M059J (cell line): ENCODE data around the gene PDIA6. TPM values are rescaled to one million over a fixed set of nuclear protein-coding genes. Genes with fewer than 3 reads are reported as not detected.
"Not testable (repeated sequence)": the region's sequence is repeated elsewhere in the genome, so short reads cannot be mapped to it uniquely, and the experiment has no call there.

Source experiments
- DNase-seq: peaks from one replicate; pipeline ENCODE4 v3.0.0-alpha.2; 2012; ENCODE audit warnings: low read depth
- total RNA-seq: library from RNA; depleted of rRNA; stranded (reverse); fragments of >200 nt; shearing (Covaris generic); gene quantifications from 2 replicates; pipeline ENCODE4 v1.2.3, GENCODE V29; 2014

The PDIA6 gene
- total RNA-seq, 1 experiment from 2014 or later, result 486 TPM

- no peak for DNase-seq
Observed at GRCh38 chr2:10810202-10811161, 2.1 kb downstream of the PDIA6 start.

GRCh38 chr2:10806543-10806942 is 6.0 kb downstream of the PDIA6 start:
- DNase-seq, result no peak

GRCh38 chr2:10805990-10806389 is 6.6 kb downstream of the PDIA6 start:
- not testable (repeated sequence) for DNase-seq

DNA sequence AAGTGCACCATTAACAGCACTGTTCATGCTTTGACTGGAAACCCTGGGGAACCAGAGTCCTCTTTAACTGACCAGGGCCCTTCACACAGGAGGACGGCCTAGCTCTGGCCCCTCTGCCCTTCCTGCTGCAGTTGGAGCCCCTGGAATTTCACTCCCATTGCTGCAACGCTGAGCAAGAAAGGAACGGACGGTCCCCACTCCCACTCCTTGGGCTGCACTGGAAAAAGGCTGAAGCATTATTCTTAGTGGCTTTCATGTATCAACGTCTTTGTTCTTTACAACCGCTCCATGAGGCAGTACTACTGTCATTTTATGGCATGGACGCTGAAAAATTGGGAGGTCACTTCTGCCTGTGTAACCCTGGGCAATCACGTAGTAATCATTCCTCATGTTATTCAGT is 9.9 kb downstream of the PDIA6 start:
- DNase-seq, result no peak

GRCh38 chr2:10800163-10800562 is 12.4 kb downstream of the PDIA6 start:
- no peak for DNase-seq

GRCh38 chr2:10798783-10799182 is 13.8 kb downstream of the PDIA6 start:
- DNase-seq, result no peak

DNA sequence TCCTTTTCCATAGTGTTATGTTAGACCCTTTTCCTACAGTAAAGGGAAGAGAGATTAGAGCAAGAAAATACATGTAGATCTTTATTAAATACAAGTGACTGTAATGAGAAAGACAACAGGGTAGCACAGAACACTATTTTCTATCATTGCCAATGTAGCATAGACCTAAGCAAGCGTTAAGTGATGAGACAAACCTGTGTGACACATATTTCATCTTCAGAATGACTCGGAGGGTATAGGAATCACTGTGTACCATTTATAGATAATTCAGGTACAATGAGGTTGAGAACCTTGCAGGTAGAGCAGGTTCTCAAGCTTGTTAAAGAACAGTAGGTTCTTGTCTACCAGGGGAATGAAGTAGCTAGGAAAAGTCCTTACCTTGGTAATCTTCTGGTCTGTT is 15.9 kb downstream of the PDIA6 start:
- DNase-seq, result no peak

- DNase-seq, result no peak
Observed at GRCh38 chr2:10795508-10796046, 17.0 kb downstream of the PDIA6 start.

DNA sequence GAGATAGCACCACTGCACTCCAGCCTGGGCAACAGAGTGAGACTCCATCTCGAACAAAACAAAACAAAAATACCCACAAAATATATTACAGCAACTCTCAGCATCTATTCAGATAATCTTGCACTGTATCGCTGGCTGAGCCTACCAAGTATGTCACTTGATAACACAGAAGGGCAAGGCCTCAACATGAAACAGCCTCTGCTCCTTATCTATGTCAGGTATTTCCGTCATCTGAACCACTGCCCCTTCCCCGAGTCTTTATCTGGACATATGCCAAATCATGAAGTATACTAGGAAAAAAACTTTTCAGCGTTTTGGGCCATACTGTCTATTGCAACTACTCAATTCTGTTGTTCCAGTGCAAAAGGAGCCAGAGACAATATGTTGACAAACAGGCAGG is 17.7 kb downstream of the PDIA6 start:
- no peak for DNase-seq

DNA sequence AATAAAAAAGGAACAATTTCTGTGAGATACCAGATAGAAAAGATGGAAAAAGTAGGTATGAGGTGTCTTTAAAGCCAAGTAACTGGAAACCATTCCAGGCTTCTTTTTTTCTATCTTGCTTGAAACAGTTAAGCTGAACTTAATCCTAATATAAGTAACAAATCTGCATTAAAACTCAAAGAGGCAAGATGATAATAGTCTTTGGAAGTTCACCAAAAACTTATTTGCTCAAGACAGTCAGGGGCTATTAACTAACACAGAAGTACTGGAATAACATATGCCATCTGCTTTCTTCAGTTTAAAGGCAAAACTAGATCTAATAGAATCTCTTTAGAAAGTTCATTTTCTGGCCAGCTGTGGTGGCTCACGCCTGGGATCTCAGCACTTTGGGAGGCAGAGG is 18.8 kb downstream of the PDIA6 start:
- no peak for DNase-seq

DNA sequence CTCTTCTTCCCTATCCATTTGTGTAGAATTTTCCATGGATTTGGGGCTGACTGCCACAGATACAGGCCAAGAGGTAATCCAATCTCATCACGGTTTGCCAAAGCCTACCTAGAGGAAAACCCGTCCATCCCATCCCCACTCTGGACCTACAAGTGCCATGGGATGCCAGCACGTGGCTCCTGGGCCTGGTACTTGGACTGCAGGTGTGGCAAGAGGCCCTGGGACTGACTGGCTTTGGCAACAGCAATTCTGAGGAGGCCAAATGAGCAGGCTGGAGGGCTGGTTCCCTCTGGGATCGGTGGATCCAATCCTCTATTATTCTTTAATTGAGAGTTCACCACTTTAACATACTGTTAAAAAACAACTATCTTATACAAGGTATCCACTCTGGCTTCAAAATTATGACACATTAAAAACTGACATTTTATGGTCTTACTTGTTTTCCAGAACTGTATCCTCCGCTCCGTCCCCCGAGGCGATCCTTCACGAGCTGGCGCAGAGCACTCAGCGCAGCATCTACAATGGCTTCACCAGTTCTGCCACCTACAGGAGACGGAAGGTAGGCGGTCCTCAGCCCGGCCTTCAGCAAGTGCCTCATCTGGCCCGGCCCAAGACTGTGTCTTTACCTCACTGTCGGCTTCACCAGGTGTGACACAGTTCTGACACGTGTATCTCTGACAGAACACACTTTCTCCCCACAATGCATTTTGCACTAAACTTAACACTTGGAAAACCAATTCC is 19.8 kb downstream of the PDIA6 start:
- DNase-seq, result no peak

DNA sequence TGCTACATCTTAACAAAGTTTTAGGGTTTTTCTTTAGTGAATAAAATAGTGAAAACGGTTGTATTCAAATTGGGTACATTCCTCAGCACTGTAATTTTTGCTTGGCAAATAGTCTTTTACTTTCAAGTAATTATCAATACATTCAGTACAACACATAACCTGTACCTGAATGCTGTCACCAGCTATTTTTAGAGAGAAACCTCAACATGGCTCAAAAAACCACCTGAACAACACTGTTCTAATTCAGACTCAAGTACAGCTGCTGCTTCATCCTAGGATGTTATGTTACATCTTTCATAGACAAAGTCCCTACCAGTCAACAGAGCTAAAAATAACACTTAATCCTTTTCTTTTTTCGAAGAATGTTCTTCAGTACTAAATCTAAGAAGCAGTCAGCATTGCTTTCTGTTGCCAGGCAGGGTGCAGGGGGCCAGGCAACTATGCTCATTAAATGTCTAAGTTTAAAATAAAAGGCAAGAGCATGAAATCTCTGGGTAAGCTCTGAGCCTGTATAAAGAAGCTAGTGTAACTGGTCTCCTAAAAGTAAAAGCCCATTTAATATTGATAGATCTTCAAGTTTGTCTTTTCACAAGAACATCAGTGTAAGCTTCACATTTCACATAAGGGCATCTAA is 20.5 kb downstream of the PDIA6 start:
- DNase-seq, result no peak

DNA sequence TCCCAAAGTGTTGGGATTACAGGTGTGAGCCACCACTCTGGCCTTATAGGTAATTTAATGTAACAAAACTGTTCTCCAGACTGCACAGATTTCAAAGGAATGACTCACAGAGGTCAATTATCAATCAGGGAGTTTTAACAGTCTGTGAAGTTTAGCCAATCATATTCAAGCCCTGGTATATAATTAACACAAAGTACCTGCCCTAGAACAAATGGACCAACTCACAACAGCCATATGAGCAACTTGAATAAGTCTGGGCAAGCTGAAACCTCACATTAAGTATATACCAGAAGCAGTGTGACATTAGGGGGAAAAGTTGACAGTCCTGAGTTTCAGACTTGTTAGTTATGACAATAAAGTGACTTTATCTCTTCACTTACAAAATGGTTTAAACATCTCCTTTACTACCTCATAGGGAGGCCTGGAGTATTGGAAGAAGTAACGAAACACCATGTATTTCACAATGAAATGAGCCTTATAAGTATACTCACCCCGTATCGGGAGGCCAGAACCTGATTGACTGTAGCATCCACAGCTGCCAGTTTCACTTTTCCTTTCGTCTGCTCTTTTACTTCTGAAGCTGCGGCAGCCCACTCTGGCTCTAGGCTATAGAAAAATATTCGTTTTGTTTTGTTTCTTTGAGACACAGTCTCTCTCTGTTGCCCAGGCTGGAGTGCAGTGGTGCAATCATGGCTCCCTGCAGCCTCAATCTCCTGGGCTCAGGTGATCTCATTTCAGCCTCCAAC is 22.2 kb downstream of the PDIA6 start:
- DNase-seq, result no peak

DNA sequence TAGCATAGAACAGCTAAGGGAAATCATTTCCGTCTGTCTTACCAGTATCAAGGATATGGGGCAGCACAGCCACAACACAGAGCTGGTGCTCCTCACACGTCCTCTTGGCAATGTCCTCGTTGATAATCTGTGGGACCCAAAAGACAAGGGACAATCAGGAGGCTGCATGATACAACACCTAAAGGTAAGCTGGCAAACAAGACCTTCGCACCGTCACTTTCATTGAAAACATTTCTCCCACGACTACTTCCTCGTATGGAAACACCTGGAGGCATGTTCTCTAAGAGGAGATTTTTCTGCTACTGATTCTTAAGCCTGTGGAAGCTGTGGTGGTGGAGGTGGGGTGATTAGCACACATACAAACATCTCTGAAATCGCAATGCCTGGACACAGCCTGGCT is 23.7 kb downstream of the PDIA6 start:
- no peak for DNase-seq

- no peak for DNase-seq
Observed at GRCh38 chr2:10787176-10787968, 25.2 kb downstream of the PDIA6 start.

DNA sequence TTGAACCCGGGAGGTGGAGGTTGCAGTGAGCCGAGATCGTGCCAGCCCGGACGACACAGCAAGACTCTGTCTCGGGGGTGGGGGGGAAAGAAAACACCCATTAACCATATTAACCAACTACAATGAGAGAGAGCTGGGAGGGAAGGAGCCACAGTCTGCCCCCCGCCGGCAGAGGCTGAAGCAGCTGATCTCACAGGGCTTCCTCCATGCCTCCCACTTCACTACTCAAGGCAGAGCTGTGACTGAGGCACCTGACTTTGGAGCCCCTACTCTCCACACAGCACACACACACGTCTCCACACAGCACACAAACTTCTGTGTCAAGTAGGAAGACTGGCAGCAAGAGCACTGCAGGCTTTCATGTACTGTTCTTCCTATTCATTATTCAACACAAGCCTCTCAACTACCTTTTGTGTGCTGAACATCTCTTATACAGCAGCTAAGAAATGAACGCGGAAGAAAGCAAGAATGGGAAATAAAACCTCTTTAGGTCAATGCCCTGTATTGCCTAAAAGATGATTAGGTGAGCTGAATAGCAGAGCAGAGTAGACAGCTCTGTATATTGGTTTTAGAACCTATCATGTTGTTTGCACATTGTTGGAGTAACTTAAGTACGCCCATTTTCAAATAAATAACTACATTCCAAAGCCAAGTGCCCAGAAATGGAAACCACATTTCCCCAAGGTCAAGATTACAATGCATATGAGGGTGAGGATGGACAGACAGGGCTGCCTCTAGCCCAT is 26.2 kb downstream of the PDIA6 start:
- DNase-seq, result no peak

DNA sequence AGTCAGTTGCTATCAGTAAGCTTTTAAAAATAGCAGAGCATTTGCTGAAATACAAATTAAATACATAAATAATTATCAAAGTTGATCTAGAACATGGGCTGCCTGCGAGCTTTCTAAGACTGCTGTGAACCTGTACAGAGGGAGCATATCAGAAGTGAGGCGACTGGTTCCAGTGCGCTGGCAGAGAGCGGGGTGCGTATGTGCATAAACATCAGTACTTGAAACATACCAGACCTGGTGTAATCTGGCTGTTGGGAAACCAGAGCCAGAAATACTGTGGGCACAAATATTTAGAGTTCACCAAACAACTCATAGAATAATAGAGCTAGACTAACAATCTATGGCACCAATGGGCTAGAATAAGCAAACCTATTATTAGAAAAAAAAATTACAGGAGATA is 27.3 kb downstream of the PDIA6 start:
- DNase-seq, result no peak

DNA sequence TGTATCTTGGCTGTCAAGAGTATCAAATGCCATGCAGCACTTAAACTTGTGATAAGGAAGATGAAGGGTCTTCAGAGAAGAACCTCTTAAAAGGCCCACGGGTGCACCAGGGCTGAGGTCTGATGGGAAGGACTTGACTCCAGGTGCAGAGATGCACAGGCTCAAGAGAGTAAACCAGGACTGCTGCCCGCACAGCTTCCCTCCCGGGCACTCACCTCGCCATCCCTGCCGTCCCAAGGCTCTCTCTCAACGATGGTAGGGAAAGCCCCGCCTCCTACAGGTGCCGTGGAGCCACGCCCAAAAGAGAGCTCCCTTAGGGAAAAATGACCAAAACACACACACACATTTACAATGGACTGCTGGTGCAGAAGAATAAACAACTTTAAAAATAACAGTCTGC is 27.9 kb downstream of the PDIA6 start:
- DNase-seq, result no peak

- DNase-seq, result peak; percentile 22
Observed at GRCh38 chr2:10783421-10783820, 29.2 kb downstream of the PDIA6 start.

DNA sequence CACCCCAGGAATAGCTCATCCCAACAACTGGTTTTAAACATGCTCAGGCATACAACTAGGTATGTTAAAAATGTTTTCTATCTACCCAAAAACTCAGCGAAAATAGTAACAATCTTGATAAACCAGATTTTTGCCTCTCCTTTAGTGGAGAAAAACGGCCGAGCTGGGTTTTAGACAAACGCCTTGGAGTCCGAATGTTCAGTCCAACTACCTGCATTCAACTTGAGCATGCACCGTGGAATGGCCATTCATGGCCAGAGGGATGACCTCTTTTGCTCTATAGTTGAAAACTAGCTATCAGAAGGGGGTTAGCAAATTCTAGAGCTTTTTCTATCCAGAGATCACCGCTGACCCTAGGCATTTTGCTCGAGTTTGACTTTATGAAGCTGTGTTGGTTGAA is 30.8 kb downstream of the PDIA6 start:
- DNase-seq, result no peak
